Omental fat pad (tissue), 4 donors: ENCODE measurements around the gene ETV6. TPM values are rescaled to one million over a fixed set of nuclear protein-coding genes. Genes with fewer than 3 reads are reported as not detected.

Experiments used
- ATAC-seq: fragments of 150-250 bp; one replicate; pipeline ENCODE4 v1.9.1; 2016; ENCODE audit warnings: mild to moderate bottlenecking, moderate library complexity; ENCODE audit not compliant: low FRiP score
- DNase-seq: peaks from one replicate; pipeline ENCODE4 v3.0.0-alpha.2; 2019; ENCODE audit warnings: low spot score
- CTCF ChIP-seq, 3 donors: fragments of 450-650 bp; IDR thresholded peaks; one replicate each; pipeline ENCODE4 v1.5.1; 2016 to 2017; ENCODE audit warnings: antibody characterized with exemption in 3 of 3, mild to moderate bottlenecking in 3 of 3, moderate library complexity in 2 of 3
- total RNA-seq, 4 donors: library from RNA; depleted of rRNA; stranded (reverse); fragments of >200 nt; gene quantifications; one replicate each; pipeline ENCODE4 v1.1.0, GENCODE V29; 2016

Gene ETV6
- total RNA-seq, 4 donors from 2014 or later: 9.3 to 28.2 (median 17.6) TPM

- no peak for TF ChIP-seq CTCF (IDR thresholded peaks at IDR 0.05)
- ATAC-seq: no peak
Measured at GRCh38 chr12:11706509-11707379, 57.3 kb downstream of the ETV6 start.

GRCh38 chr12:11707535-11707934 lies 58.1 kb downstream of the ETV6 start:
- no peak for ATAC-seq
- TF ChIP-seq CTCF (IDR thresholded peaks at IDR 0.05): no peak
- DNase-seq: no peak

More at GRCh38 chr12:11706509-11707379, 57.3 kb downstream of the ETV6 start:
- DNase-seq: no peak

GRCh38 chr12:11709513-11709912 lies 60.0 kb downstream of the ETV6 start:
- DNase-seq (no peak), ATAC-seq (no peak)
- TF ChIP-seq CTCF (IDR thresholded peaks at IDR 0.05): no peak

- ATAC-seq (no peak), DNase-seq (no peak)
- TF ChIP-seq CTCF (IDR thresholded peaks at IDR 0.05): no peak
Measured at GRCh38 chr12:11710431-11710830, 61.0 kb downstream of the ETV6 start.

- TF ChIP-seq CTCF (IDR thresholded peaks at IDR 0.05): no peak
- ATAC-seq: no peak
- no peak for DNase-seq
Measured at GRCh38 chr12:11710906-11711305, 61.4 kb downstream of the ETV6 start.

- ATAC-seq (peak; percentile 39), DNase-seq (peak; percentile 36)
- no peak for TF ChIP-seq CTCF (IDR thresholded peaks at IDR 0.05)
Measured at GRCh38 chr12:11711651-11712327, 62.3 kb downstream of the ETV6 start.
